ENCODE measurements around the gene BICDL2.

DNA sequence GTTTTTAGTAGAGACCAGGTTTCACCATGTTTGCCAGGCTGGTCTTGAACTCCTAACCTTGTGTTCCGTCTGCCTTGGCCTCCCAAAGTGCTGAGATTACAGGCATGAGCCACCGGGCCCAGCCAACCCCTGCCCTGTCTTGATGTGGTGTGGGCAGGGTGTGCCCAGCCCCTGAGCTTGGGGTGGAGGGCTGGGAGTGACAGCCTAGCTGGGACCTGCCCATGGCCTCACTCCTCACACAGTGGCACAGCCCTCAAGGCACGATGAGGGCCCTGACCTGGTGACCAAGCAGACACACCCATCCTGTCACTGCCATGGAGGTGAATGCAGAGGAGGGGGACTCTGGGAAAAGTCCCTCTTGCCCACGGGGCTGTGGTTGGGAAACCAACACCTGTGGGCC lies 31.7 kb upstream of the BICDL2 start:
- TF ChIP-seq, protein P1, sequence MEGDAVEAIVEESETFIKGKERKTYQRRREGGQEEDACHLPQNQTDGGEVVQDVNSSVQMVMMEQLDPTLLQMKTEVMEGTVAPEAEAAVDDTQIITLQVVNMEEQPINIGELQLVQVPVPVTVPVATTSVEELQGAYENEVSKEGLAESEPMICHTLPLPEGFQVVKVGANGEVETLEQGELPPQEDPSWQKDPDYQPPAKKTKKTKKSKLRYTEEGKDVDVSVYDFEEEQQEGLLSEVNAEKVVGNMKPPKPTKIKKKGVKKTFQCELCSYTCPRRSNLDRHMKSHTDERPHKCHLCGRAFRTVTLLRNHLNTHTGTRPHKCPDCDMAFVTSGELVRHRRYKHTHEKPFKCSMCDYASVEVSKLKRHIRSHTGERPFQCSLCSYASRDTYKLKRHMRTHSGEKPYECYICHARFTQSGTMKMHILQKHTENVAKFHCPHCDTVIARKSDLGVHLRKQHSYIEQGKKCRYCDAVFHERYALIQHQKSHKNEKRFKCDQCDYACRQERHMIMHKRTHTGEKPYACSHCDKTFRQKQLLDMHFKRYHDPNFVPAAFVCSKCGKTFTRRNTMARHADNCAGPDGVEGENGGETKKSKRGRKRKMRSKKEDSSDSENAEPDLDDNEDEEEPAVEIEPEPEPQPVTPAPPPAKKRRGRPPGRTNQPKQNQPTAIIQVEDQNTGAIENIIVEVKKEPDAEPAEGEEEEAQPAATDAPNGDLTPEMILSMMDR (IDR thresholded peaks at IDR 0.05), result no peak
- no peak for TF ChIP-seq POLR2A (IDR thresholded peaks at IDR 0.05)
